HFF-Myc (cell line): ENCODE results near the gene SUGP1.

Source experiments
- DNase-seq: peaks from one replicate; pipeline ENCODE4 v3.0.0-alpha.2; 2011; ENCODE audit warnings: low read depth; ENCODE audit errors: extremely low read depth
- H3K4me3 ChIP-seq: replicated peaks from 2 replicates; pipeline ENCODE4 v1.5.1; 2011; ENCODE audit warnings: low read depth, mild to moderate bottlenecking, control low read depth, low read length
- TF ChIP-seq, protein P1 (sequence below): IDR thresholded peaks from 2 replicates; pipeline ENCODE4 v1.5.1; 2012; ENCODE audit warnings: mild to moderate bottlenecking, low read depth, low read length, control low read depth; ENCODE audit errors: missing control alignments

SUGP1 gene

DNA sequence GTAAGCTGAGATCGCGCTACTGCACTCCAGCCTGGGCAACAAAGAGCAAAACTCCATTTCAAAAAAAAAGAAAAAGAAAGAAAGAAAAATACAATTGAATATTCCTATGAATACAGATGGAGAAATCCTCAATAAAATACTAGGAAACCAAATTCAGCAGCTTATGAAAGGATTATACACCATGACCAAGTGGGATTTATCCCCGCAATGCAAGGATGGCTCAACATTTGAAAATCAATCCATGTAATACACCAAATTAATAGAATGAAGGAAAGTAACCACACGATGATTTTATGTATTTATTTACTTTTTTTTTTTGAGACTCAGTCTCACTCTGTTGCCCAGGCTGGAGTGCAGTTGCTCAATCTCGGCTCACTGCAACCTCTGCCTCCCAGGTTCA lies 27.7 kb downstream of the SUGP1 start:
- TF ChIP-seq, protein P1, sequence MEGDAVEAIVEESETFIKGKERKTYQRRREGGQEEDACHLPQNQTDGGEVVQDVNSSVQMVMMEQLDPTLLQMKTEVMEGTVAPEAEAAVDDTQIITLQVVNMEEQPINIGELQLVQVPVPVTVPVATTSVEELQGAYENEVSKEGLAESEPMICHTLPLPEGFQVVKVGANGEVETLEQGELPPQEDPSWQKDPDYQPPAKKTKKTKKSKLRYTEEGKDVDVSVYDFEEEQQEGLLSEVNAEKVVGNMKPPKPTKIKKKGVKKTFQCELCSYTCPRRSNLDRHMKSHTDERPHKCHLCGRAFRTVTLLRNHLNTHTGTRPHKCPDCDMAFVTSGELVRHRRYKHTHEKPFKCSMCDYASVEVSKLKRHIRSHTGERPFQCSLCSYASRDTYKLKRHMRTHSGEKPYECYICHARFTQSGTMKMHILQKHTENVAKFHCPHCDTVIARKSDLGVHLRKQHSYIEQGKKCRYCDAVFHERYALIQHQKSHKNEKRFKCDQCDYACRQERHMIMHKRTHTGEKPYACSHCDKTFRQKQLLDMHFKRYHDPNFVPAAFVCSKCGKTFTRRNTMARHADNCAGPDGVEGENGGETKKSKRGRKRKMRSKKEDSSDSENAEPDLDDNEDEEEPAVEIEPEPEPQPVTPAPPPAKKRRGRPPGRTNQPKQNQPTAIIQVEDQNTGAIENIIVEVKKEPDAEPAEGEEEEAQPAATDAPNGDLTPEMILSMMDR: no peak
- no peak overlapping the region for H3K4me3 ChIP-seq
- DNase-seq: no peak

DNA sequence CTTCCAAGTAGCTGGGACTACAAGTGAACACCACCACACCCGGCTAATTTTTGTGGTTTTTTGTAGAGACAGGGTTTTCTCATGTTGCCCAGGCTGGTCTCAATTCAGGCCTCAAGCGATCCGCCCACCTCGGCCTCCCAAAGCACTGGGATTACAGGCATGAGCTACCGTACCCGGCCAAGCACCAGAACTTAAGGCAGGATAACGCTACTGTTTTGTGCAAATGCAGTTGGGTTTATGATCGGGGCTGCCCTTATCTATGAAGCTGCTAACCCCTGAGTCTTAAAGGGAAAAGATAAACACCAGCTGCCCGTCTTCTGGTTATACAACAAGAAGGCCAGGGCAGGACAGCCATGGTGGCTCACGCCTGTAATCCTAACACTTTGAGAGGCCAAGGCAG lies 34.6 kb downstream of the SUGP1 start:
- no peak for DNase-seq
- no peak overlapping the region for H3K4me3 ChIP-seq
- TF ChIP-seq, protein P1: no peak

DNA sequence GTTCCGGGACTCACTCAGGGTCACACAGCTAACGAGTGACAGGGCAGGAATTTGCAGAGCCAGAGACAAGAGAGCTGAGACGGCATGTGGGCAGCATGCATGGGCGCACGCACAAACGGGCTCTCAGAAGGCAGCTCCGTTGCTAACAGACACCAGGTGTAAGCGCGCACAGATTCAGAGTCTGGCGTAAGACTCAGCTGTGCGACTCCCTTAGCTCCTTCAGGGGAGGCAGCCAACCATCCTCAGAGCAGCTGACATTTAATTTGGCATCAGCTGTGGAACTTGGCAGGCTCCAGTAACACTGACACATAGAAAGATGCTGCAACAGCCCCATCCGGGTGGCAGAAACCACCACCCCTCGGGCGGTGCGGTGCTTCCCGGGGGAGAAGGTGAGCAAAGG lies 39.7 kb downstream of the SUGP1 start:
- no peak for DNase-seq
- H3K4me3 ChIP-seq: no peak overlapping the region
- TF ChIP-seq, protein P1: no peak

DNA sequence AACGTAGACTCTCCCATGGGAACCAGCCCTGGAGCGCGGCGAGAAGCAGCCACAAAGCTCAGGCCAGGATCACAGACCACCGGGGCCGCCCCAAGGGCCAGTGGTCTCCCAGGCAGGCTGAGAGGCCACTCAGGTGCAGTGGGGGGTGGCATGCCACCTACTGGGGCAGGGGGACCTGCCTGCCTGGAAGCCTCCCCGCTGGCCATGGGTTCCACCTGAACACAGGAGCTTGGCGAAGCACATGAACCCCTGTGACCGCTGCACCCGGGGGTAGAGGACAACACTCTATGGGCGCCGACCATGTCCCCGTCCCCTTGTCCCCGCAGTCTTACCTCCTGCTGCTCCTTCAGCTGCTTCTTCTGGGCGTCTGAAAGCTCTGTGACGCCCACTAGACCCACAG lies 40.5 kb downstream of the SUGP1 start:
- DNase-seq: no peak
- H3K4me3 ChIP-seq: no peak overlapping the region
- TF ChIP-seq, protein P1: no peak

DNA sequence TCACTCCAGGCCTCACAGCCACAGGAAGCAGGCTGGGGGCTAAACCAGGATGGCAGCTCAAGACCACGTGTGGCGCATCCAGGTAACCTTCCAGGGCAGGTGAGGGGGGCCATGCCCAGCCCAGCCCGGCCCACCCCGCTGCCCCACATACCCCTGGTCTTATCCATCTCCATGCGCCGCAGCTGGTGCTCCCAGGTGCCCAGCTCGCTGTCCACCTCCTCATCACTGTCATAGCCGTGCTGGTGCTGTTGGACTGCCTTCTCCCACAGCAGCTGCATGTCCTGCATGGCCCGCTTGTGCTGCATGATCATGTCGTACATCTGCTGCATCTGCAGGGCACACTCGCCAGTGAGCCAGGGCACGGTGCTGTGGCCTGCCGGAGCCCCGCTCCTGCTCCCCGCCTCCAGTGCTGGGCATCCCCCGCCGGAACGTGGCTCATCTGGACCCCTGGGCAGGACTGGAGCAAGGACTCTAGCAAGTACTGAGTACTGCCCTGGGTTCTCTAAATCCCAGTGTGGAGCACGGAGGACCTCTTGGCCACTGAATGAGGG lies 41.2 kb downstream of the SUGP1 start:
- no peak overlapping the region for H3K4me3 ChIP-seq
- DNase-seq: no peak
- TF ChIP-seq, protein P1: no peak

DNA sequence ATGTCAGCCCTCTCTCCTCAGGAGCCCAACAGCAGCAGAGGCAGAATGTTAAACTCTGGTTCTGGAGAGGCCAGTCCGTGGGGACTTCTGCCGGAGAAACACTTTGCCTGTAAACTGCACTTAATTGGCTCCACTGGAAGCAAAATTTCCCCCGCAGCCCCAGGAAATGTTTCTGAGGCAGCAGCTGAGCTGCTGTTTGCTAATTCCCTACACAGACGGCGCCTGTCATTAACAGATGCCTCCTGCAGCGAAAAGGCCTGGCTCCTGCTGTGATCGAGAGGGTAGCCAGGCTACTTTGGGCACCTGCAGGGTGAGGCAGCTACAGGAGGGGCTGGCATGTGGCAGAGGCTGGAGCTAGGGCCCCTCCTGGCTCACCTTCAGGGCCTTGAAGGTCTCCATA lies 42.0 kb downstream of the SUGP1 start:
- TF ChIP-seq, protein P1: no peak
- DNase-seq: no peak
- no peak overlapping the region for H3K4me3 ChIP-seq

DNA sequence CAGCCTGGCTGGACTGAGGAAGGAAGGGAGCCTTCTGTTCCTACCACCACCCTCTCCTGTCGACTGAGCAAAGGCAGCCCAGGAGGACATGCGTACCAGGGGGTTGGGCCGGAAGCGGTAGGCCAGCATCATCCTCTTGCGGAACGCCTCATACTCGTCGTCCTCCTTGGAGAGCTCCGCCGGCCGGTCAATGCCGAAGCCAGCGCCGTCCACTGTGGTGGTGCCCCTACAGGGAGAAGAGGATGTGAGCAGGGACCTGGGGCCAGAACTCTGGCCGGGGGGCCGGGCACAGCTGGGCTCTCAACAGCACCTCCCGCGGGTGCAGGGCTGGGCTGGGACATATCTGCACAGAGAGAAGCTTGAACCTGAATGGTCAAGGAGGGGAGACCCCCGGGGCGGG lies 43.5 kb downstream of the SUGP1 start:
- DNase-seq: no peak
- H3K4me3 ChIP-seq: no peak overlapping the region
- TF ChIP-seq, protein P1: no peak
